ENCODE measurements around the gene TBPL1.
"Not testable (repeated sequence)": the region's sequence is repeated elsewhere in the genome, so short reads cannot be mapped to it uniquely, and the experiment has no call there.

The TBPL1 gene

DNA sequence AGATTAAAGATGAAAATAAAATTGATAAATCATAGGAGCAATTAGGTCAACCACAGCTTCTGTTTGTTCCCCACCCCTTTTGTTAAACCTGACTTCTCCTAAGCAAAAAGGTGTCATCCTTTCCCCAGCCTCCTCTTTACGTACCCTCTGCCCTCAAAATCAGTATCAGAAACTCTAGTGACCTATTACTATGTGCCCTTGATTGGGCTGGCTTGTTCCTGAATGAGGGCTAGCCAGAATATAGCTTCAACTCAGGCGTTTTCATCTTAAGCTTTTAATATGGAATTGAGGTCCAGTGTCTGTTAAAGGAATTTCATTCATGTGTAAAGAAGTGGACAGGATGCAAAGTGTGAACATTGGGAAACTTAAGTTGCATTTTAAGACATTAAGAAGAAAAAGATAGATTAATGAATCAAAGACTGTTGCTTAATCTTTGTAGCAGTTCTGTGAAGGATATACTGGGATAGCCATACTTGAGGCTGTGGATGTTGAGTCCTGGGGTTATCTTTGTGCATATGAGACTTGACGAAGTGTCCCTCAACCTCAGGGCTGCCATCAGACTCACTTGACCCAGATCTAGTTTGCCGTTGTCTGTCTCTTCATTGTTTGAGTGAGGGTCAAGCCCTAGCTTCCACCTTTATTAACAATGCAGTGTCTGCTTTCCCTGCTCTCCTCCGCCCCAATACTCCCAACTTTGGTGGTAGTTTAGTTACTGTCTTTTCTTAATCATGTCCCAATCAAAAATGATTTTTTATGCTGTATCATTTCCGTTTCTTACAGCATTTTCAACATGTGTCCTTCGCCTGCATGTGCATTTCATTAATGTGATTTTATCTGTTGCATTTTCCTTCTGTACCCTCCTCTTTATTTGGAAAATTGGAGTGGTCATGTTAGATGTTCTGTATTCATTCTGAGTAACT is 1.9 kb downstream of the TBPL1 start:
- DNase-seq = no peak

DNA sequence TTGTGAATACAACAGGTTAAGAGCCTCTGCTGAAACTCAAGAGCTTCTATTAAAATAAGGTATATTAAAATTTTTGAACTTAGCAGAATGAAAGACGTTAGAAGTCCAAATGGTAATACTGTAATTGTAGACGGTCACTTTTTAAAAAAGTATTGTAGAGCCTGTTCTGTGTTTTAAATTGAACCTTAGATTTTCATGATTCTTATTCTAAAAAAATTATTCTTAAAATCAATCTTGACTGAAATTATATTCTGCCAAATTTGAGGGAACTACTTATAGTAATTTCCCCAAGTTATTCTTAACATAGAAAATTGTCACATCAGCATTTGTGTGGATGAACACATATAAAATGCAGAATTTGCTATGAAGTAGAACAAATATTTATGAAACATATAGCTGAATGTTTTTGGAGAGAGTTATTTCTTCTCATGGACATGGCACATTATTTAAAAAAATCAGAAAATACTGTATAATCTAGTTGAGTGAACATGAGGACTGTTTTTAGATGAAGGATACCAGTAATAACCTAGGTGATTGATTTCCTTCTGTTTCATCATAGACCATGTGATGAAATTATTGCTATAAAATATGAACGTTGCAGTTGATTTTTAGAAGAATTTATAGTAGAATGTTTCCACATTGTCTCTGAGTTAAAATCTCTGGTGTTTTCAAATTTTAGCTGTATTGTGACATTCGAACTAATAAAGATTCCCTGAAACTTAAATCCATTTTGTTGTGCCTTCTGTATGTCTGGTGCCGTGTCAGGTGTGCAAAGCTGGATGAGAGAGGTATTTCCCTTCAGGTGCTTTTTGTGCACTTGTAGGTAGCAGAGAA is 2.8 kb downstream of the TBPL1 start:
- DNase-seq = no peak

DNA sequence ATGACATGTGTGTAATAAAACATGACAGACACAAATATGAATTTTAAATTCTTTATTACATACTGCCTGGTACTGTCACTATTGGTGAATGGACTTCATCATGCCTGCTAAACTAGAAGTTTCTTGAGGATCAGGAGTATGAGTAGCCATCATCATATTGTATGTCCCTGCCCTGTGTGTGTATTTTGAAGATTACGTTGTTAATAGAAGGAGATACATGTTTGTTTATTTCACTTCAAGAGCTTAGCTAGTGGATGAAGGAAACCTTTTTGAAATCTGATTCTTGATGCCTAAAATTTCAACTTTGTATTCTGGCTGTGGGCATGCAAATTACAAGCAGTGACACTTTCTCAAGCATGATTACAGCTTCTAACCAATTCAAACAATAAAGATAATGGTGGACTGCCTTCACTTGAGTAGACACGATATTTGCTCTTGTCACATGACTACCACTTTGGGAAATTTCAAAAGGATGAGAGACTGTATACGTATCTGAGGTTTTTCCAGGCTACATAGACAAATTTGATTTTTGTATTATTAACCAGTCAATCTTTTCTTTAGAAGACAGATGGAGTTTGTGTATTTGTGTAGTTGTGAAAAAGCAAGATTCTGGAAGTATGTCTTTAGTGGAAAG is 3.5 kb downstream of the TBPL1 start:
- DNase-seq = no peak

DNA sequence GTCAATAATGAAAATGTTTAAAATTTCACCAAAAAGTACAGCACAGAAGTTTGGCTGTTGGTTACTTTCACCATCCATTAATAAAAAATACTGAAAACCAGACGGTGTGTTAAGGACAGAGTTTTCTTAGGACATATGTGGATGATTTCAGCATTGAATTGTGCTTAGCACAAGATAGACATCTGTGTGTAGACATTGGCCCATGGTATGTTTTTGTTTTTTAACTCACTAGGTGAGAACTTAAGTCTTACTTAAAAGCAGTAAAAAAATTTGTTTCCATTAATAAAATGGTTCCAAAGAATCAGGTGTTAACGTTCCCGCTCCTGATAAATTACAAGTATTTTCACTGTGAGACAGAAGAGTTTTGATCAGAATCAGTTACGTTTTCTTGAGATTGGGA is 4.2 kb downstream of the TBPL1 start:
- DNase-seq = no peak

DNA sequence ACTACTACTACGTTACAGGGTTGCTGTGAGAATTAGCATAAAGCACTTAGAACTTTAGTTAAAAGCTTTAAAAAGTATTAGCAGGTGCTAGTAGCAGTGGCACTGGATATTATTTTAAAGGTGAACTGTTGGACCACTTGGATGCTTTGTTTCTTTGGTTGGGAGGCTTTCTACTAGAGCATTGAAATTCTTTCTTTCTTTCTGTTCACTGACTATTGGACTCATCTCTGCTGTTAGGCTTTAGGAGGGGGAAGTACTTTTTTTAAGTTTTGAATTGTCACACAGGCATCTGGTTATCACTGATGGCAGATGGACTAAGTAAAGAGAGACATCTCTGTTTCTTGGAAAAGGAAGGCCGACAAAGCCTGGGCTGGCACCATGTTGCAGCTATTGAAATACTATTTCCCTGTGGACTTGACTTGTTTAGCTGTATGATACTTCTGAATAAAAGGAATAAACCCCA is 4.8 kb downstream of the TBPL1 start:
- no peak for DNase-seq

DNA sequence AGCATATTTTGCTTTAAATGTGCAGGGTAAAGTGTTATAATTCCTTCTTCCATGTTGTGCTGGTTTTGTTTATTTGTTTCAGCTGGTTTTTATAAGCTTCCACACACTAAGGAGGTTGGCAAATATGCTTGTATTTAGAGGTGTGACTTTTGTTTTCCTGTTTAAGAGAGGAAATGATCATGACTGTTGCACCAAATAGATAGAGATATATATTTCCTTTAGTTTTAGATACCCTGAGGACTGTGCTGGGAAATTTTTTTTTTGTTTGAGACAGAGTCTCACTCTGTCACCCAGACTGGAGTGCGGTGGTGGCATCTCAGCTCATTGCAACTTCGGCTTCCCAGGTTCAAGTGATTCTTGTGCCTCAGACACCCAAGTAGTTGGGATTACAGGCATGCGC is 5.8 kb downstream of the TBPL1 start:
- no peak for DNase-seq

DNA sequence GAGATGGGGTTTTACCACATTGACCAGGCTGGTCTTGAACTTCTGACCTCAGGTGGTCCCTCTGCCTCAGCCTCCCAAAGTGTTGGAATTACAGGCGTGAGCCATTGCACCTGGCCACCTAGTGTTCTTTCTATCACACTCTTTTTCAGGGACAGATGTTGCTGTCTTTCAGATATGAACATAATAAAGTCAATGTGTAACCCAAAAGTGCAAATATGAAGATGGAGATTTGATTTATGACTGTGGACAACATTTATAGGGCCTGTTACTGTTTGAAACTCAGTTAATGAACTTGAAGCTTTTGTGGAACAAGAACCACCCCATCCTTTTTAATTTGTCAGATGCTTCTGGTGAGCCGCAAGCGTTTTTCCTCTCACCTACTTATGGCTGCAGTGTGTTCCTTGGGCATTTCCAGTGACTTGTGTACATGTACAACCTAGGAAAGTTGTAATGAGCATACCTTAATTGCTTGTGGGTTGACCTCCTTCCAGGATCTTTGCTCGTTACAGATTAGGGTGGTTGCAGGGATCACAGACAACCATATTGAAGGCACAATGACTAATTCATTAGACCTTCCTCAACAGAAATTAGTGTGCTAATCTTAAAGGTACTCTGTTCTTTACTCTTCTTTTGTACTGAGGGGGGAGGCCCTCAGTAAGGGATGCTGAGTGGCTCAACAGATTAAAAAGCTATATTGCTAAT is 6.8 kb downstream of the TBPL1 start:
- DNase-seq = no peak

DNA sequence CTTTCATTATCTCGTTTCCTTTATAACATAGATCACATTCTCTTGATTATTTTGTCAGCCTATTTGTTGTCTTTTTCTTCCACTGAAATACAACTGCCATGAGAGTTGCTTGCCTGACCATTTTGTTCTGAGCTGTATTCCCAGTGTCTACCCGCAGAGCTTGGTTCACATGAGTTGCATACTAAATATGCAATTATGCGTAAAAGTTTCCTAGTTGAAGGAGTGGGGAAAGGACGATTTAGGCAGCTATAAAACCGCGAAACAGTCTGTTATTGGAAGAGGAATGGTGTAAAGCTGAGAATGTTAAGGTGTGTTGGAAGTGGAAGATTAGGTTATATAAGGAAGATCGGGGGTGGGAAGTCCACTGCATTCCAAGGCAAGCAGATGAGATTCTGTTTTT is 8.8 kb downstream of the TBPL1 start:
- no peak for DNase-seq

DNA sequence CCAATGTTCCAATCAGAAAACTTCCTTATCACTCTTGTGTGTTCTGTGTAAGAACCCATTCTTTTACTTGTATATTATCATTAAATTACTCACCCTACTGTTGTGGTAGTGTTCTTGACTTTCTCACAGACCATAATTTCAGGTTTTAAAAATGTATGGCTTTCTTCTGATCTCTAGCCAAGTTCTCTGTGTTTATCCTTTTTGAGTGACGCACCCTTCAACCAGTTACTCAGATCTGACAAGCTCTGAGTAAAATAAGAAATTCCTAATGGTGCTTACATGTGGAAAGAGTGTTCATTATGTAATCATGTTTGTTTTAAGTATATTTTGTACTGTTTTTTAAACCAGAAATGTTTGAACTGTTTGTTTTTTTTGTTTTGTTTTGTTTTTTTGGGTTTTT is 11.0 kb downstream of the TBPL1 start:
- no peak for DNase-seq

DNA sequence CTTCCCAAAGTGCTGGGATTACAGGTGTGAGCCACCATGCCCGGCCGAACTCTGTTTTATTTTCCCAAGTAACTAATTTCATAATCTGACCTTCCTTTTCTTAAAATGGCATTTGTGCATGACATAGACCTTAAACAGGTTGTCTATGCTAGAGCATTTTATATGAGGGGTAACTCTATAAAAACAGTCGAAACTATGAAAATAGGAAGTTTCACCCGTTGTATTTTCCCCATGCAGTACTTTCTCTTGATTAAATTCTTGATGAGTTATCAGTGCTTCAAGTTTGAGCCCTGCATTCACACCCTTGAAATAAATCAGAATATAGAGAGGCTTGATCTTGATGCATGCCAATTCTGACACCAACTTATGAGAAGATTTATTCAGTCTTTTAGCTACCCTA is 11.7 kb downstream of the TBPL1 start:
- DNase-seq = no peak

DNA sequence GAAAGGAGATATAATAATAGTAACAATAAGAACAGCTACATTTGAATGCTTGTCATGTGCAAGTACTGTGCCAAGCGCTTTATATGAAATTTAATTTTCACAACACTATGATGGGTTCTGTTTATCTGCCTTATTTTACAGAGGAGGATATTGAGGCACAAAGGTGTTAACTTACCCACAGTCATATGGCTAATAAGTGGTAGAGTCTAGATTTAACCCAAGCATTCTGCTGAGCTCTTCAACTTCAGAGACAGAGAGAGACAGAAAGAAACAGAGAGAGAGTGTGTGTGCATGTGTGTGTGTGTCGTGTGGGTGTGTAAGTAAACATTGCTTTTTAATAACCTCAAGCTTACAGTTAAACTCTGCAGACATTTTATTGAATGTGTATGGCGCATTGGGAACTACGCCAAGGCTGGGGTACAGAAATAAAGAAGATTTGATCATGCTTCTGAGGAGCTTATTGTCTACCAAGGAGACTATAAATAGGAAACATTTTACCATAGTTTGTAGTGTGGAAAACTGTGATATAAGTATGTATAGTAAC is 12.9 kb downstream of the TBPL1 start:
- no peak for DNase-seq

DNA sequence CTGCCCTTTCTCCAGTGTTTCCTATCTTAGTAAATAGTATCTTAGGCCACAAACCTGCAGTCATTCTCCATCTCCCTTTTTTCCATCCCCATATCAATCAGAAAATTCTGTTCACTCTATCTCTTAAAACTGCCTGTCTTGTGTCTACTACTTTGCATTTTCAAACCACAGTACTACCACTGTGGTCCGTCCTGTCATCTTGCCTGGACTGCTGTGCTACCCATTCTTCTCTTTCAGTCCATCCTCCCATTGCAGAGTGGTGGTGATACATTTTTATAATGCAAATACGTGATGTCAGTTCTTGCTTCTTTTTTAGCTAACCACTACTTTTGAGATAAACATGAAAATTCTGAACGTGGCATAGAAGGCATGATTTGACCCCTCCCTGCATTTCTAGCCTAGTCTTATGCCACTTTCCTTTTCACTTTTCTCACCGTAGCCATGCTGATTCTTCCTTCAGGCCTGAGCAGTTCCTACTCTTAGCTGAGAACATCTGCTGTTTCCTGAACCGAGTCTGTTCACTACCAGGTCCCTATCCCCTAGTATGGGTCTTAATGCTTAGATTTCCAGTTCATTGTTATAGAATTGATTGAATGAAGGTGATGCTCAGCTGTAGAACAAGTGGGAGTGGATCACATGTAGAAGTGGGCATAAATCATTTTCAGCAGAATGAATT is 13.8 kb downstream of the TBPL1 start:
- DNase-seq = no peak

DNA sequence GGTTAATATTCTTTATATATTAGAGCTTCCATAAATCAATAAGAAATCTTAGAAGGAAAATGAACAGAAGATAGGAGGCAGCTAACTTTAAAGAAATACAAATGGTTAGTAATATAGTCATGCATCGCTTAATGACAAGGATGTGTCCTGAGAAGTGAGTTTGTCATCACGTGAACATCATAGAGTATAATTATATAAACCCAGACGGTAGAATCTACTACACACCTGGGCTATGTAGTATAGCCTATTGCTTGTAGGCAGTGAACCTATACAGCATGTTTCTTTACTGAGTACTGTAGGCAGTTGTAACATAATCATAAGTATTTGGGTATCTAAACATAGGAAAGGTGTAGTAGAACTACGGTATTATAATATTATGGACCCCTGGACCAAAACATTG is 14.3 kb downstream of the TBPL1 start:
- no peak for DNase-seq

DNA sequence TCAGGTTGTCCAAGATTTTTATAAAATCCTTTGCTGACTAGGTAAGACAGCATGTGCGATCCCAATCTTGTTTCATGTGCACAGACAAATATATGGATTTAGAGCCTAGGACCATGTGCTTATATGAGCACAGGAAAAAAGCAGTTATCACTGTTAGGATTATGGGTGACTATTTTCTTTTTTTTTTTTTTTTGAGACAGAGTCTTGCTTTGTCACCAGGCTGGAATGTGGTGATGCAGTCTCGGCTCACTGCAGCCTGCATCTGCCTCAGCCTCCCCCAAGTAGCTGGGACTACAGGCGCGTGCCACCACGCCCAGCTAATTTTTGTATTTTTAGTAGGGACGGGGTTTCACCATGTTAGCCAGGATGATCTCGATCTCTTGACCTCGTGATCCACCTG is 14.8 kb downstream of the TBPL1 start:
- DNase-seq = not testable (repeated sequence)

DNA sequence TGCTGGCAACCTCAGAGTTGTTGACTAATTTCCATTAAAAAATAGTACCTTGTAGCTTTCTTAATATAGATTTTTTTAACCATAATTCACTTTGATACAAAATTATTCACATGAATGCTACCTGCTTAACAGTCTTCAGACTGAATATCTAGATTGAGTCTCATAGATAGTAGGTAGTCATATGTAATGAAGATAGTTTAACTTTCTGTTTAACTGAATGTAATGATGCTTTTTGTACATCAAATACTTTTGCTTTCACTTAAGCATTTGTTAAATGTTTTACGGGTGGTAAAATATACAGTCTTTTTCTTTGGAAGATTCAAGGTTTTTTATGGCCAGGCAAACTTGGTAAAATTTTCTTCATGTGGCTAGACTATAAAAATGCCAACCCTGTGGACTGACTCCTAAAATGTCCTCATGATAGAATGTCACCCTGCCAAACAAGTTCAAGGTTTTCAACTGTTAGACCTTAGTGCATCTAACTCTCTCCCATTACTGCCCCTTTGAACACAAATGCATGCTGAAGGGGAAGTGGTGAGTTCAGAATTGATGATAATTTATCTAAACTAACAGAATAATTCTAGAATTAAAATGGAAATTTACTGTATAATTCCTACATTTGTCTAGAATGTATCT is 16.4 kb downstream of the TBPL1 start:
- no peak for DNase-seq

DNA sequence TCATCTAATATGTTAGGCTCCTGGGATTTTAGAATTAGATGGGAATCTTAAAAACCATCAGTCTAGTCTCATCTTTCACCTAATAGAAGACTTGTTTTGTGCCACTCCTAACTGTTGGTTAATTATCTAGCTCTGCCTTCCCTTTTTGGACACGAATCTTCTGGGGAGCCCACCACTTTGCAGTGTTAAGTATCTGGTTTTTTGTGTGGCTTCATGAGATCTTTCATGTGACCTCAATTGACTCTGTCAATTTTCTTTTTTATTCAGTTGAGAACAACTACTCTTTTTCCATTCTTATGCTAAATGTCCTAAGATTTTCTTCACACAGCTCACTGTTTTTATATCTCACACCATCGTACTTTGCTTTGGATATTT is 16.9 kb downstream of the TBPL1 start:
- no peak for DNase-seq

DNA sequence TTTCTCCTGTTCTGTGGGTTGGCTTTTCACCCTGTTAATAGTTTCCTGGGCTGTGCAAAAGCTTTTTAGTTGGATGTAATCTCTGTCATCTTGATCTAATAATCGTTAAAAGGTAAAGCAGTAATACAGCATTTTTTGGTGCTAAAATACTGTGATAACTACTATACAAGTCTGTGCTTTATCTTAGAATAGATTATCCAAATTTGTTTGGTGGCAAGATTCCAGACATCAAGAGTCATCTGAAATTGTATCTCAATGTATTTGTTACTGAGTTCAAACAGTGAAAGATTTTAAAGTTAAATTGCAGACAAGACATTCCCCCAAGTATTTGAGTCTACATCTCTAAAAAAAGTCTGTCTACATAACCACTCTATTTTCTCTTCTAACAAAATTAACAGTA is 18.8 kb downstream of the TBPL1 start:
- DNase-seq = no peak

DNA sequence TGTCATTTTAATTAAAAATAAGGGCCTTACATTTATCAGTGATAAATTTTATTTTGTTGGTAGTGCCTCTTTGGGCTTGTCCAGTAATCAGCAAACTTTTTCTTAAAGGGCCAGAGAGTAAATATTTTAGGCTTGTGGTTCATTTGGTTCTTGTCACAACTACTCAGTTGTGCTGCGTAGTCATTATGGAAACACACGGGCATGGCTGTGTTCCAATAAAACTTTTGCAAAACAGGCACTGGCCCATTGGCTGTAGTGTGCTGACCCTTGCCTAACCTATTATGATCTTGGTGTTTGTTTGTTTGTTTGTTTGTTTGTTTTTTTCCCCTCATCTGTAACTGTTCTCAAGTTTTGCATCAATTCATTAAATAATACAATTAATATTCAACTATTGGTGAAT is 19.4 kb downstream of the TBPL1 start:
- no peak for DNase-seq

DNA sequence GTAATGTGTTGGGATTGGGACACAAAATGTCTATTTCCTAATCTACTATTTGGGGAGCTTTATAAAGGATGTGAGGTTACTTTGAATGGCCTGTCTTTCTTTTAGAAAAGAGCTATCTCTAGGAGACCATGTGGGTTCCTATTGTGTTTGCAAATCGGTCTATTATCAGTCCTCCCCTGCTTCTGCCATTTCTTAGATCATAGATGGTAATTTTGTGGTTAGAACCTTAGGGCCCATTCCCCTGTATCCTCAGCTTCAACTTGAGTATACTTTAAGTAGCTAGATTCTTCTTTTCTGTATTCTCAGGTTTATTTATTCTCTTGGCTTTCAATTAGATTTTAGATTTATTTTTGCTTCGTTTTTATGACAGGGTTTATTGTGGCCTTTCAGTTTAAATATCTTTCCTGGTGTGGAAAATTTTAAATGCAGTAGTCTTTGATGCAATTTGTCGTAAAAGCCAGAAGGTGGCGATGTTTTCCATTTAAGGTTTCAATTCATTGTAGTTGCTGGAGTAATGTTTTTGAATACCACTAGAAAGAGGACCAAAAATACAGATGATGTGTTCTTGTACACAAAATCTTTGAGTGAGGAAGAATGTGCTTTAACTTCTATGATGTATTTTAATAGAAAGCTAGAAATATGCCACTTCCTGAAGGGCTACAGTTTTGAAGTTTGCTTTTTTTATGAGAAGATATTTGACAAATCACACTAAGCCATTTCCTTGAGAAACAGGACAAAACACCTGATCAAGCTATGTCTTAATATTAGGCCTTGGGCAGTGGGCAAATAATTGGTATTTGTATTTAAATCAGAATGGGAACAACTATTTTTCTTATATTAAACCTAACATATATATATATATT is 20.3 kb downstream of the TBPL1 start:
- DNase-seq = no peak

Data from T1000 (cell line).